Endothelial cell (in vitro differentiated cells): ENCODE data around the gene DCBLD1. TPM values are rescaled to one million over a fixed set of nuclear protein-coding genes. Genes with fewer than 3 reads are reported as not detected.
"Not testable (repeated sequence)": the region's sequence is repeated elsewhere in the genome, so short reads cannot be mapped to it uniquely, and the experiment has no call there.

ENCODE experiments used
- DNase-seq: peaks from one replicate; pipeline ENCODE4 v3.0.0; 2021; ENCODE audit warnings: low spot score
- H3K27ac Mint-ChIP-seq: one replicate; pipeline ENCODE4 v1.8.0; 2021; ENCODE audit warnings: mixed read lengths, inconsistent platforms; ENCODE audit not compliant: unreplicated experiment
- H3K27me3 Mint-ChIP-seq: one replicate; pipeline ENCODE4 v1.8.0; 2021; ENCODE audit warnings: mild to moderate bottlenecking, moderate library complexity, mixed read lengths, inconsistent platforms; ENCODE audit not compliant: unreplicated experiment
- H3K36me3 Mint-ChIP-seq: one replicate; pipeline ENCODE4 v1.8.0; 2021; ENCODE audit warnings: mild to moderate bottlenecking, low read depth, mixed read lengths, inconsistent platforms; ENCODE audit not compliant: unreplicated experiment
- H3K4me1 Mint-ChIP-seq: one replicate; pipeline ENCODE4 v1.8.0; 2021; ENCODE audit warnings: mild to moderate bottlenecking, mixed read lengths, inconsistent platforms; ENCODE audit not compliant: unreplicated experiment
- H3K4me3 Mint-ChIP-seq: one replicate; pipeline ENCODE4 v1.8.0; 2021; ENCODE audit warnings: mild to moderate bottlenecking, mixed read lengths, inconsistent platforms; ENCODE audit not compliant: unreplicated experiment
- H3K9me3 Mint-ChIP-seq: one replicate; pipeline ENCODE4 v1.8.0; 2021; ENCODE audit warnings: mixed read lengths, inconsistent platforms; ENCODE audit not compliant: unreplicated experiment
- CTCF ChIP-seq: fragments of 200-600 bp; sonication (generic); IDR thresholded peaks from one replicate; pipeline ENCODE4 v1.5.0; 2021; ENCODE audit warnings: antibody characterized with exemption; ENCODE audit not compliant: unreplicated experiment
- total RNA-seq: library from RNA; stranded (reverse); fragmentation: NEBNext Ultra II Directional; extraction: Animal tissue kit (Norgen Biotek cat#: 25700); gene quantifications from one replicate; pipeline ENCODE4 v1.2.1, GENCODE V29; 2021; ENCODE audit not compliant: unreplicated experiment

DCBLD1 gene
- total RNA-seq, 1 donor from 2014 or later, result 203 TPM

DNA sequence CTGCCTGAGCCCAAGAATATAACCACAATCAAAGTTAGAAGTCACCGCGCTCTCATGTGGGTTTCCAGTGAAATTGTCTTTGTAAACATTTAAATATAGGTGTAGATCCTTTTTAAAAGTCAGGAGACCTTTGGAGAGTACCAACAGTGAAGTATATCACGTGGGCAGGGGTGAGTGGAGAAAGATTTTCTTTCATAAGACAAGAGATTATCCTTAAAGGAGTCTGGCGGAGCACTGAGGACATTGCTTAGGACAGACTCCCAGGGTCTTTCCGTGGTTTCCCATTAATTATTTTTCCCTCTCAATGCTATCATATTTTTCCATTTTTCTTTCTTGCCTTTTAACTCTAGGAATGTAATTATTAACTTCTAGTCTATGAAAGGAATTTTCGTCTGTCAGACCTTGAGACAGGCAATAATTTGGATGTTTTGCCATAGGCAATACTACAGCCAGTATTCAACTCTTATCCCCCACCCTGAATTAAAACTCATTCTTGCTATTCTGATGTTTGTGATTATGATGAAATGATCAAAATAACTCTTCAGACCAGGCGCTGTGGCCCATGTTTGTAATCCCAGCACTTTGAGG is 31.4 kb downstream of the DCBLD1 start:
- H3K36me3 Mint-ChIP-seq, result peaks cover 49% of the 10 kb centered on the region
- DNase-seq, result no peak
- no peaks in the 10 kb centered on the region for H3K9me3 Mint-ChIP-seq
- H3K27ac Mint-ChIP-seq, result no peak overlapping the region
- no peak overlapping the region for H3K4me3 Mint-ChIP-seq
- H3K27me3 Mint-ChIP-seq, result peaks cover 4% of the 10 kb centered on the region
- peaks cover 46% of the 10 kb centered on the region for H3K4me1 Mint-ChIP-seq
- TF ChIP-seq CTCF, result no peak

DNA sequence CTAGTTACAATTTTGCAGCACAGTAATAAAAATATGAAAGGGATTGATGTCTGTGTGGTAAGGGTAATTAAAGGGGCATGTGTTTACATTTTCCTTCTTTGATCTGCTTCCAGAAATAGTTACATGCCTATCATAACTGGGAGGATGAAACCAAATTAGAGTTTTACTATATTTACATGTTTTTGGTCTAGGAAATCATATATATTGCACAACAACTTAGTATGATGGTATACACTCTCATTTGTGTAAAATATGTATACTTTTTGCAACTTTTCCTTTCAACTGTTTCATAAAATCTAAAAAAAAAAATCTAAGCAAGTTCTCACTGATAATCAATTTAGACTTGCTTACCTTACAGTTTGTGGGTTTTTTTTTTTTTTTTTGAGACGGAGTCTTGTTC is 32.2 kb downstream of the DCBLD1 start:
- H3K4me3 Mint-ChIP-seq, result no peak overlapping the region
- peaks cover 43% of the 10 kb centered on the region for H3K4me1 Mint-ChIP-seq
- TF ChIP-seq CTCF, result no peak
- peaks cover 45% of the 10 kb centered on the region for H3K36me3 Mint-ChIP-seq
- no peak for DNase-seq
- H3K27ac Mint-ChIP-seq, result no peak overlapping the region
- peaks cover 4% of the 10 kb centered on the region for H3K27me3 Mint-ChIP-seq
- H3K9me3 Mint-ChIP-seq, result no peaks in the 10 kb centered on the region

- Mint-ChIP-seq H3K4me1 (peaks cover 36% of the 10 kb centered on the region), H3K27me3 (no peaks in the 10 kb centered on the region), H3K4me3 (no peak overlapping the region), H3K27ac (no peak overlapping the region), H3K9me3 (no peaks in the 10 kb centered on the region), H3K36me3 (peaks cover 43% of the 10 kb centered on the region)
- no peak for DNase-seq
- no peak for TF ChIP-seq CTCF
Observed at GRCh38 chr6:117515326-117515725, 32.9 kb downstream of the DCBLD1 start.

DNA sequence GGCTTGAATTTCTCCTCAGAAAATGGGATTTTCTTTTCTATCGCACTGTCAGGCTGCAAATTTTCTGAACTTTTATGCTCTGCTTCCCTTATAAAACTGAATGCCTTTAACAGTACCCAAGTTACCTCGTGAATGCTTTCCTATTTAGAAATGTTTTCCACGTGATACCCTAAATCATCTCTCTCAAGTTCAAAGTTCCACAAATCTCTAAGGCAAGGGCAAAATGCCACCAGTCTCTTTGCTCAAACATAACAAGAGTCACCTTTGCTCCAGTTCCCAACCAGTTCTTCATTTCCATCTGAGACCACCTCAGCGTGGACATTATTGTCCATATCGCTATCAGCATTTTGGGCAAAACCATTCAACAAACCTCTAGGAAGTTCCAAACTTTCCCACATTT is 35.5 kb downstream of the DCBLD1 start:
- Mint-ChIP-seq H3K4me1 (peaks cover 17% of the 10 kb centered on the region), H3K36me3 (peaks cover 51% of the 10 kb centered on the region)
- H3K9me3 Mint-ChIP-seq, result not testable (repeated sequence)

GRCh38 chr6:117518870-117519269 is 36.4 kb downstream of the DCBLD1 start:
- Mint-ChIP-seq H3K4me3 (no peak overlapping the region), H3K9me3 (no peaks in the 10 kb centered on the region), H3K4me1 (peaks cover 10% of the 10 kb centered on the region), H3K27me3 (no peaks in the 10 kb centered on the region), H3K27ac (no peak overlapping the region), H3K36me3 (peaks cover 51% of the 10 kb centered on the region)
- TF ChIP-seq CTCF, result no peak
- DNase-seq, result no peak

More for the DNA sequence above, 35.5 kb downstream of the DCBLD1 start:
- not testable (repeated sequence) for DNase-seq, H3K27ac Mint-ChIP-seq, H3K4me3 Mint-ChIP-seq, H3K27me3 Mint-ChIP-seq
